ENCODE data around the gene BRD7.

BRD7 gene

GRCh38 chr16:50338371-50339231 is 30.2 kb downstream of the BRD7 start:
- no peak for TF ChIP-seq CTCF (IDR thresholded peaks at IDR 0.05; ENCODE audit: borderline replicate concordance, insufficient read depth, low read depth, low read length)
- no peak overlapping the region for H3K4me3 ChIP-seq (ENCODE audit: low read depth, low read length)

GRCh38 chr16:50336884-50337283 is 31.9 kb downstream of the BRD7 start:
- no peak overlapping the region for H3K4me3 ChIP-seq (ENCODE audit: low read depth, low read length)
- no peak for TF ChIP-seq CTCF (IDR thresholded peaks at IDR 0.05; ENCODE audit: borderline replicate concordance, insufficient read depth, low read depth, low read length)

GRCh38 chr16:50335196-50335958 is 33.4 kb downstream of the BRD7 start:
- no peak overlapping the region for H3K4me3 ChIP-seq (ENCODE audit: low read depth, low read length)
- TF ChIP-seq CTCF (IDR thresholded peaks at IDR 0.05; ENCODE audit: borderline replicate concordance, insufficient read depth, low read depth, low read length): no peak

- no peak overlapping the region for H3K4me3 ChIP-seq (ENCODE audit: low read depth, low read length)
These were observed 34.4 kb downstream of the BRD7 start for GRCh38 chr16:50334106-50334975.

GRCh38 chr16:50332599-50332998 is 36.2 kb downstream of the BRD7 start:
- no peak for TF ChIP-seq CTCF (IDR thresholded peaks at IDR 0.05; ENCODE audit: borderline replicate concordance, insufficient read depth, low read depth, low read length)
- no peak overlapping the region for H3K4me3 ChIP-seq (ENCODE audit: low read depth, low read length)

More at GRCh38 chr16:50334106-50334975, 34.4 kb downstream of the BRD7 start:
- no peak for TF ChIP-seq CTCF (IDR thresholded peaks at IDR 0.05; ENCODE audit: borderline replicate concordance, insufficient read depth, low read depth, low read length)

- no peak overlapping the region for H3K4me3 ChIP-seq (ENCODE audit: low read depth, low read length)
- TF ChIP-seq CTCF (IDR thresholded peaks at IDR 0.05; ENCODE audit: borderline replicate concordance, insufficient read depth, low read depth, low read length): no peak
These were observed 37.2 kb downstream of the BRD7 start for GRCh38 chr16:50331570-50331969.

Measured in GM12875 (cell line).